Measurements from ENCODE around the gene PIGT. TPM values are rescaled to one million over a fixed set of nuclear protein-coding genes. Genes with fewer than 3 reads are reported as not detected.

PIGT gene
- total RNA-seq, 4 donors from 2014 or later = 85.0 to 122 (median 114) TPM

DNA sequence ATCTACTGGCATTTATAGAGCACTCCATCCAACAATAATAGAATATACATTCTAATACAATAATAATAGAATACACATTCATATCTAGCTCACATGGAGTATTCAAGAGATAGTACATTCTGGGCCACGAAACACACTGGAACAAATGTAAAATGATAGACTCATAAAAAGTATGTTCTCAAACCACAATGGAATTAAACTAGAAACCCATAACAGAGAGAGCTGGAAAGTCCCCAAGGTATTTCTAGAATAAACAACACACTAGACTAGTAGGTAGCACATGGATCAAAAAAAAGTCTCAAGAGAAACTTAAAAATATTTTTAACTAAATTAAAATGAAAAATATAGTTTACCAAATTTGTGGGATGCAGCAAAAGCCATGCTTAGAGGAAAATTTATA, 28.7 kb upstream of the PIGT start:
- Histone ChIP-seq H3K36me3 (no peaks in the 10 kb centered on the region), H3K9me3 (no peaks in the 10 kb centered on the region), H3K4me1 (no peaks in the 10 kb centered on the region), H3K27ac (no peak overlapping the region), H3K27me3 (no peaks in the 10 kb centered on the region), H3K4me3 (replicated peaks in 1 of 3) (no peak overlapping the region)
- WGBS, 2 donors = 95 to 96% methylated on average over 1 of the region's 1 CpG
- intact Hi-C loops (cut with DNase I) = no loop called here
- TF ChIP-seq, protein P1, sequence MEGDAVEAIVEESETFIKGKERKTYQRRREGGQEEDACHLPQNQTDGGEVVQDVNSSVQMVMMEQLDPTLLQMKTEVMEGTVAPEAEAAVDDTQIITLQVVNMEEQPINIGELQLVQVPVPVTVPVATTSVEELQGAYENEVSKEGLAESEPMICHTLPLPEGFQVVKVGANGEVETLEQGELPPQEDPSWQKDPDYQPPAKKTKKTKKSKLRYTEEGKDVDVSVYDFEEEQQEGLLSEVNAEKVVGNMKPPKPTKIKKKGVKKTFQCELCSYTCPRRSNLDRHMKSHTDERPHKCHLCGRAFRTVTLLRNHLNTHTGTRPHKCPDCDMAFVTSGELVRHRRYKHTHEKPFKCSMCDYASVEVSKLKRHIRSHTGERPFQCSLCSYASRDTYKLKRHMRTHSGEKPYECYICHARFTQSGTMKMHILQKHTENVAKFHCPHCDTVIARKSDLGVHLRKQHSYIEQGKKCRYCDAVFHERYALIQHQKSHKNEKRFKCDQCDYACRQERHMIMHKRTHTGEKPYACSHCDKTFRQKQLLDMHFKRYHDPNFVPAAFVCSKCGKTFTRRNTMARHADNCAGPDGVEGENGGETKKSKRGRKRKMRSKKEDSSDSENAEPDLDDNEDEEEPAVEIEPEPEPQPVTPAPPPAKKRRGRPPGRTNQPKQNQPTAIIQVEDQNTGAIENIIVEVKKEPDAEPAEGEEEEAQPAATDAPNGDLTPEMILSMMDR (IDR thresholded peaks at IDR 0.05) = no peak
- no peak for TF ChIP-seq POLR2A (IDR thresholded peaks at IDR 0.05)
- DNase-seq = no peak

DNA sequence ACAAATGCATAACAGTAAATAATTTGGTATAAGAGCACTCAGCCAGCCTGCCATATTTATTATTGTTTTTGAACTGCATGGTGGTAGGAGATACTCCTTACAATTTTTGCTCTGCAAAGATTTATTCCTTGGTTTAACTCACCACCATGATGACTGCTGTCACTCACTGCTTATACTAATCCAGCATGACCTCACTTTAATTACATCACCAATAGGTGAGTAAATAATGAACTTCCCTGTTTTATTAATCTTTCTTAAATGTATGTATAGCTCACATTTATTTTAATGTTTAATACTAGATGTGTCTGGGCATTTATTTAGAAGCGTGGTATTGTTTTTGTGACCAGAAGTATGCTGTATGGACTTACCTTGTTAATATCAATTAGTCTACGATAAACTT, 25.0 kb upstream of the PIGT start:
- no peak overlapping the region for H3K4me3 ChIP-seq (replicated peaks in 1 of 3)
- 96 to 97% methylated on average over 2 of the region's 2 CpGs for WGBS, 2 donors
- H3K36me3 ChIP-seq = no peaks in the 10 kb centered on the region
- DNase-seq = no peak
- intact Hi-C loops (cut with DNase I) = no loop called here
- no peaks in the 10 kb centered on the region for H3K9me3 ChIP-seq
- no peak for TF ChIP-seq POLR2A (IDR thresholded peaks at IDR 0.05)
- TF ChIP-seq, protein P1 (IDR thresholded peaks at IDR 0.05) = no peak
- H3K27me3 ChIP-seq = no peaks in the 10 kb centered on the region
- no peaks in the 10 kb centered on the region for H3K4me1 ChIP-seq
- H3K27ac ChIP-seq = no peak overlapping the region

DNA sequence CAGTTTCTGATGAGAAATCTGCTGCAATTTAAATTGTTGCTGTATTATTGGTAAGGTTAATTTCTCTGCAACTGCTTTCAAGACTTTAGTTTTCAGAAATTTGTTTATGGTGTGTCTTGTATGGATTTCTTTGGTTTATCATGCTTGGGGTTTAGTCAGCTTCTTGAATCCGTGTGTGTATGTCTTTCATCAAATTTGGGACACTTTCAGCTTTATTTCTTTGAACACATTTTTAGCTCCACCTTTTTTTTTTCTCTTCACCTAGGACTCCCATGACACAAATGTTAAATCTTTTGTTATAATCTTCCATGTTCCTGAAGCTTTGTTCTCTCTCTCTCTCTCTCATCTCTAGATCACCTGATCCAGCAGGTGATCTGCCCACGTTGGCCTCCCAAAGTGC, 24.4 kb upstream of the PIGT start:
- TF ChIP-seq, protein P1 (IDR thresholded peaks at IDR 0.05) = no peak
- no peak for TF ChIP-seq POLR2A (IDR thresholded peaks at IDR 0.05)
- no peaks in the 10 kb centered on the region for H3K9me3 ChIP-seq
- H3K4me3 ChIP-seq (replicated peaks in 1 of 3) = no peak overlapping the region
- H3K27me3 ChIP-seq = no peaks in the 10 kb centered on the region
- H3K36me3 ChIP-seq = no peaks in the 10 kb centered on the region
- H3K4me1 ChIP-seq = no peaks in the 10 kb centered on the region
- intact Hi-C loops (cut with DNase I) = no loop called here
- H3K27ac ChIP-seq = no peak overlapping the region
- DNase-seq = no peak
- WGBS, 2 donors = 79 to 86% methylated on average over 2 of the region's 2 CpGs

DNA sequence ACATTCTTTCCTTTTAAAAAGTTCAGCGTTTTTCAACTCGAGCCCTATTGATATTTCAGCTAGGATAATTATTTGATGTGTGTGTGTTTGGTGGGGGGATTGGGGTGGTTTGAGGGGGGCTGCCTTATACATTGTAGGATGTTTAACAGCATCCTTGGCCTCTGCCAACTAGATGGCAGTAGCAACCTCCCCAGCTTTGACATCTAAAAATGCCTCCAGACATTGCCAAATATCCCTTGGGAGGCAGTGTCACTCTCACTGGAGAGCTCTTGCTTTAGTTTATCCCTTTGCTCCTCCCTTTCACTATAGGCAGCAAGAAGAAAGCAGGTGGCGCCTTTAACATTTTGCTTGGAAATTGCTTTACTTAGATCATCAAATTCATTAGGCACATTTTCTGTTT, 23.2 kb upstream of the PIGT start:
- Histone ChIP-seq H3K27ac (no peak overlapping the region), H3K27me3 (no peaks in the 10 kb centered on the region), H3K4me1 (no peaks in the 10 kb centered on the region), H3K4me3 (replicated peaks in 1 of 3) (no peak overlapping the region), H3K36me3 (no peaks in the 10 kb centered on the region), H3K9me3 (no peaks in the 10 kb centered on the region)
- DNase-seq = no peak
- intact Hi-C loops (cut with DNase I) = no loop called here
- 84 to 85% methylated on average over 3 of the region's 3 CpGs for WGBS, 2 donors
- TF ChIP-seq, protein P1 (IDR thresholded peaks at IDR 0.05) = no peak
- no peak for TF ChIP-seq POLR2A (IDR thresholded peaks at IDR 0.05)

DNA sequence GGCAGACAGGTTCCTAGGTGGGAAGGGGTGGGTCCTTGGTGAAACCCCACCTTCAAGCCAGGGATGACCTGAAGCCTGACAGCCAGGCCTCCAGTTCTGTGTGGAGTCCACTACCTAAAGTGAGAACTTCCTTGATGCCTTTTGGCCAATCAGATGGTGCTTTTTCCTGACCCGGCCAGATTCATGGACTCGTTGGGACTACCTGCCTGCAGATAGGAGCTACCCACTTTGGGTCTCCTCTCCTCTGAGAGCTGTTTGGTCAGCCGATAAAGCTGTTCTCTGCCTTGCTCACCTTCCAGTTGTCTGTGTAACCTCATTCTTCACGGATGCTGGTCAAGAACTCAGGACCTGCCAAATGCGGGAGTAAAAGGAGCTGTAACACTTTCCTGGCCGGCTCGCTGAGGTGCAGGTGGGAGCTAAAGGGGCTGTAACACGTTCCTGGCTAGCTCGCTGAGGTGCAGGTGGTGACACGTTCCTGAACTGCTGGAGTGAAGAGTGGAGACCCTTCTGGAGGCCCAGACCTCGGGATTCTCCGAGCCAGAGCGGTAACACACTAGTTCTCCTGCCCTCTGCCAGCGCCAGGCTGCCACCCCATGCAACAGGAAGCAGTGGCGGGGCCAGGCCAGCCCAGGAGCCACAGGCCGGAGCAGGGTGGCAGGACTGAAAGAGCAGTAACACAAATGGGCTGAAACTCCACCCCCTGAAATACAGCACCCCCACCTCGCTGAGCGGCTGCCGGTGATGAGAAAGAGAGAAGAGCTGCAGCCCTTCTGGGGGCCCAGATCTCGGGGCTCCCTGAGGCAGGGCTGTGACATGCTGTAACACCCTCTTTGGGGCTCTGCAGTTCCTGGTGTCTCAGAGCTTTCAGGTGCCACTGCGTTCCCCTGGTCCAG, 21.5 kb upstream of the PIGT start:
- TF ChIP-seq POLR2A (IDR thresholded peaks at IDR 0.05) = no peak
- TF ChIP-seq, protein P1 (IDR thresholded peaks at IDR 0.05) = no peak
- H3K4me1 ChIP-seq = no peaks in the 10 kb centered on the region
- no peak overlapping the region for H3K4me3 ChIP-seq (replicated peaks in 1 of 3)
- no peak overlapping the region for H3K27ac ChIP-seq
- WGBS, 2 donors = 73 to 85% methylated on average over 5 to 20 of the region's 21 CpGs
- no peaks in the 10 kb centered on the region for H3K27me3 ChIP-seq
- intact Hi-C loops (cut with DNase I) = no loop called here
- H3K36me3 ChIP-seq = no peaks in the 10 kb centered on the region
- DNase-seq = no peak
- H3K9me3 ChIP-seq = no peaks in the 10 kb centered on the region

Data from thyroid gland (tissue), 4 donors.